Loucy (cell line): ENCODE data around the gene GON7.

Experiments used
- EZH2phosphoT487 ChIP-seq: fragments of 200-600 bp; IDR thresholded peaks from 2 replicates; pipeline ENCODE4 v1.6.1; 2018; ENCODE audit warnings: antibody characterized with exemption, mild to moderate bottlenecking, moderate library complexity, borderline replicate concordance
- TF ChIP-seq, protein P1 (sequence below): fragments of 200-600 bp; sonication (generic); conservative IDR thresholded peaks from 2 replicates; pipeline ENCODE4 v1.5.1; 2014; ENCODE audit warnings: mild to moderate bottlenecking, antibody characterized with exemption, low read length

GRCh38 chr14:93173943-93174395, 32.9 kb downstream of the GON7 start:
- TF ChIP-seq, protein P1, sequence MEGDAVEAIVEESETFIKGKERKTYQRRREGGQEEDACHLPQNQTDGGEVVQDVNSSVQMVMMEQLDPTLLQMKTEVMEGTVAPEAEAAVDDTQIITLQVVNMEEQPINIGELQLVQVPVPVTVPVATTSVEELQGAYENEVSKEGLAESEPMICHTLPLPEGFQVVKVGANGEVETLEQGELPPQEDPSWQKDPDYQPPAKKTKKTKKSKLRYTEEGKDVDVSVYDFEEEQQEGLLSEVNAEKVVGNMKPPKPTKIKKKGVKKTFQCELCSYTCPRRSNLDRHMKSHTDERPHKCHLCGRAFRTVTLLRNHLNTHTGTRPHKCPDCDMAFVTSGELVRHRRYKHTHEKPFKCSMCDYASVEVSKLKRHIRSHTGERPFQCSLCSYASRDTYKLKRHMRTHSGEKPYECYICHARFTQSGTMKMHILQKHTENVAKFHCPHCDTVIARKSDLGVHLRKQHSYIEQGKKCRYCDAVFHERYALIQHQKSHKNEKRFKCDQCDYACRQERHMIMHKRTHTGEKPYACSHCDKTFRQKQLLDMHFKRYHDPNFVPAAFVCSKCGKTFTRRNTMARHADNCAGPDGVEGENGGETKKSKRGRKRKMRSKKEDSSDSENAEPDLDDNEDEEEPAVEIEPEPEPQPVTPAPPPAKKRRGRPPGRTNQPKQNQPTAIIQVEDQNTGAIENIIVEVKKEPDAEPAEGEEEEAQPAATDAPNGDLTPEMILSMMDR, result no peak
- no peak for TF ChIP-seq EZH2phosphoT487
